GM21619 (cell line): ENCODE measurements around the gene KIF7.

ENCODE experiments used
- ATAC-seq: cut with Tn5 transposase; IDR thresholded peaks from one replicate; pipeline ENCODE4 v1.9.1; 2021; ENCODE audit not compliant: unreplicated experiment

KIF7 gene

DNA sequence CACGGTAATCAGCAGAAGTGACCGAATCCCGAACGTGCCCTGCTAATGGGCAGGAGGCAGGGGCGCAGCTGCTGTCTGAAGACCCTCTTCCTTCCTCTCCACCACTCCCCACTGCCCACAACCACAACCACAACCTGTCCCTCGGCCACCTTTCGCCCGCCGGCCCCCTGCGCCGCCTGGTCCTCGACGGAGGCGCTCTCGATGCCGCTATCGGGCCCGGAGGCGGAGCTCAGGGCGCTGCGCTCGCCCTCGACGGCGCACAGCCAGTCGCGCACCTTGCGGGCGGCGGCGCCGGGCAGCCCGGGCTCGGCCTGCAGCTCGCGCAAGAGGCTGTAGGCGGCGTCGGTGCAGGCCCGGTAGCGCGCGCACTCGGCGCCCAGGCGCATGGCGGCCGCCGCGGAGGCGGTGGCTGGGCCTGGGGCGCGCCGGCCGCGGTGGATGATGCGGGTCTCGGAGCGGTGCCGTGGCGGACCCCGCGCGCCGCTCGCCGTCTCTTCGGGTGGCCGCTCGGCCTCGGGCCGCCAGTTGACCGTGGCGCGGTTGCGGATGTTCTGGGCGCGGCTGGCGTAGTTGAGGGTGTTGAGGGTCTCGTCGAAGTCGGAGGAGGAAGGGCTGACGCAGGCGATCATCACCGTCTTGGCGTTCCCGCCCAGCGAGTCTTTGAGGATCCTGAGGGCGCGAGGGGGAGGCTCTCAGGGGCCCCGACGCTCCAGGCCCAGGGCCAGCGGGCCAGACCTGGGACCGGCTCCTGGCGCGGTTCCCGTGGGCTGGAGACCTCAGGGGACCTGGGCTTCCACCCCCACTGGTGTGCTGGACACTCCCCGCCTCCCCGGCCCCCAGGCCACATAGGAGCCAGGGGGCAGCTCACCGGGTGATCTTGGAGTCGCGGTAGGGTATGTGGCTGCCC lies 6.9 kb downstream of the KIF7 start:
- no peak for ATAC-seq

DNA sequence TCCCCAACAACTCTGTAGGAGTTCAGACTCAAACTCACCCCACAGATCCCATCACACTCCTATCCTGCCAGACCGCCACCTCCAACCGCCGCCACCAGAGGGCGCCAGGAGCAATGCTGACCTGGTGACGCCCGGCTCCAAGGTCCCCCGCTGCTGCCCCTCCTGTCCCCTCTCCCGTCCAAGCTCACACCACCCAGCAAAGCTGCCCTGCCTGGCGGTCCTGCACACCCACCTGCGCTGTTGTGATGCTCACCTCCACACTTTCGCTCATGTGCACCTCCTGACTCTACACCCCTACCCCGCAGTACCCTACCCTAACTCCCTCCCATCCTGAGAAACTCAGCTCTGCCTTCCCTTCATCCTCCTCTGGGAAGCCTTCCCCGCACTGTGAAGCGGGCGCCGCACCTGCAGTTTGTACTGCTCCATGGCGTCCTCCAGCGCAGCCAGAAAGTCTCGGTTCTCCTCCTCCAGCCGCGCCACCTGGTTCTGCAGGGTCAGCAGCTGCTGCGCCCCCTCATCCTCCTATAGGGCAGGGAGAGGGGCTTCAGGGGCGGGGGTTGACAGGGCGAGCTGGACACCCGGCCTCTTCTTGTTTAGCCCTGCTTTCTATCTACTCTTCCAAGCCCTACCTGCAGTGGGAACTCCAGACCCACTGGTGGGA lies 7.9 kb downstream of the KIF7 start:
- ATAC-seq: peak; percentile 61

DNA sequence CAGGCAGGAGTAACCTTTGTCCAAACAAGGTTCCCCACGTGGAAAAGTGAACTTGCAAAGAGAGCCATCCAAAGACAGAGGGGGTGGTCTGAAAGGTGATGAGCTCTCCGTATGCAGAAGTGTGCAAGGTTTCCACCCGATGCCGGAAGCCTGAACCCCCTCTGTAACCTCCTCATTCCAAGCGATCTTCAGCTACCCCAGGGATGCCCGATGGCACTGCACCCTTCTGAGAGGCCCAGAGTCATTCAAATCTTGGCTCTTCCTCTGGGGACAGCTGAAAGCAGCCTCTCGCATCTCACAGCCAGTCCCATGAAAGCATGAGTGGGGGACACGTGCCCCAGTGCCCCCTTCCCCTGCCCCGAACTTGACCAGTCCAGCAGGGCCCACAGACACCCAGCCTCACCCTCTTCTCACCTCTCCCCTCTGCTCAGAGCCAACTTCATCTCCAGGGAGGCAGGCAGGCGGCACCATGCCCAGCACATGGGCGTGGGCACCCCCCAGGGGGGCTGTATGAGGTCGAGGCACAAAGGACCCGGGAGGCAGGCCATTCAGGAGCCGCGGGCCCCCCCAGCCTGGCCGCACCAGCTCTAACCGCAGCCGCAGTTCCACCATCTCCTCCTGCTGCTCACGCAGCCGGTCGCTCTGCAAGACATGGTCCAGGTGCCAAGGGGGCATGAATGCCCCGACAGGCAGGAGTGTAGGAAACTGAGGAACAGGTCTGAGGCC lies 8.7 kb downstream of the KIF7 start:
- no peak for ATAC-seq

DNA sequence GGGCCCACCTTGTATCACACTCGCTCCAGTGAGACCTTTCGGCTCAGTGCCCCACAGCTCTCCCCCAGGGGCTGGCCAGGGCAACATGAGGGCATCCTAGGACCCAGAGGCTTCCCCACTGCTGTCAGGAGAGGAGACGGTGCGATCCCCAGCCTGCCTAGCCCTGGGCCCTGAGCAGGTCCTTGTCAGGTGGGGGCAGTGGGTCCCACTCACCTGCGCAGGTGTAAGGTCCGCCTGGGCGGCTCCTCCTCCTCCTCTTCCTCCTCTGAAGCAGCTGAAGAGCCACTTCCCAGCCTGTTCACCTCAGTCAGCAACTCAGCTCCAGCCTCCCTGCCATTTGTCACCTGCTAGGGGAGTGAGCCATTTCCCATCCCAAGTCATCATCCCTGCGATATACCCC lies 9.6 kb downstream of the KIF7 start:
- ATAC-seq: no peak

DNA sequence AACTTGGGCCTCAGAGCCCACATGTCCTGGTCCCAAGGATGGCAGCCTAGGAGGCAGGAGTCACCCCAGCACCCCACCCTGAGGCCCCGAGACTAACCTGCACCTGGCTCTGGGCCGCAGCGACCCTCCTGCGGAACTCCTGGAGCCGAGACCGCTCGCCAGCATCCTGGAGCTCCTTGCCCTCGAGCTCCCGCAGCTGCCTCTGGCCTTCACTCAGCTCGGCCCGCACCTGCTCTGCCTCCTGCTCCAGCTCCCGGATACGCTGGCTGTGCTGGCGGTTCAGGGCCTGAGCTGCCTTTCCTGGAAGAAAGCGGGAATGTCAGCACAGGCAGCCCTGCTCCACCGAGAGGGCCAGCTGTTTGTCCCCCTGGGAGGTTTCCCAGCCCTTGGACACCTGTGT lies 13.2 kb downstream of the KIF7 start:
- no peak for ATAC-seq

DNA sequence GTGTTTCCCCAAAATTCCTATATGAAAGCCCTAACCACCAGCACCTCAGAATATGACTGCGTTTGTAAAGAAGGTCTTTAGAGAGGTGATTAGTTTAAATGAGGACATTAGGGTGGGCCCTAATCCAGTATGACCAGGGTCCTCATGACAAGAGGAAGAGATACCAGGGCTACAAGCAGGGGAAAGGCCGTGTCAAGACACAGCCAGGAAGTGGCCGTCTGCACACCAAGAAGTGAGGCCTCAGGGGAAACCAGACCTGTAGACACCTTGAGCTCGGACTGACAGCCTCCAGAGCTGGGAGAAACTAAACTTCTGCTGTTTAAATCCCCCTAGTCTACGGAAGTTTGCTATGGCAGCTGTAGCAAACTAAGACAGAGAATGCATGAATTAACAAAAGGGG lies 14.2 kb downstream of the KIF7 start:
- no peak for ATAC-seq

DNA sequence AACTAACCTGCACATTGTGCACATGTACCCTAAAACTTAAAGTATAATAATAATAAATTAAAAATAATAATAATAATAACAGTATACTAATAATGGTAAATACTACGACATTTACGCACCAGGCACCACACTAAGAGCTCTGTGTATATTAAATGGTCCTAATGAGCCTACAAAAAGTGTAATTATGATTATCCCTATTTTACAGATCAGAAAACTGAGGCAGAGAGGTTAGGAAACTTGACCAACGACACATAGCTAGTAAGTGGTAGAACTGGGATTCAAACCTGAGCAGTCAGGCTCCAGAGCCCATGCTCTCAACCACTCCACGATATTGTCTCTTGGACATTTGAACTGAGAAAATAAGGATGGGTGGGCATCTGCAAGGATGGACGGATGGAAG lies 15.0 kb downstream of the KIF7 start:
- ATAC-seq: no peak

DNA sequence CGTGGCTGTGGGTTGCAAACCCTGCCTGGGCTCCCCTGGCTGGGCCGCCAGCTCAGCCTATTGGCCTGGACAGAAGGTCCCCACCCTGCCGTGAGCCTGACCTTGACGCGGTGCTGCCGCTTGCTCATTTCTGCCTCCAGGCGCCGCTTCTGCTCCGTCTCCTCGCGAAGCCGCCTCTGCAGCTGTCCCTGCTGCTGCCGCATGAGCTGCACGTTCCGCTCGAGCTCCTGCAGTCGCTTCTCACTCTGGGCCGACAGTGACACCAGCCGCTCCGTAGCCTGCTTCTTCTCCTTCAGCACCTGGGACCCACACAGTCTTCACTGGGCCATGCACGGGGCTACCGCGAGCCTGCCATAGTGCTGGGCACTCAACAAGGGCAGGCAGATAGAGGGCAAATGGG lies 21.7 kb downstream of the KIF7 start:
- no peak for ATAC-seq

DNA sequence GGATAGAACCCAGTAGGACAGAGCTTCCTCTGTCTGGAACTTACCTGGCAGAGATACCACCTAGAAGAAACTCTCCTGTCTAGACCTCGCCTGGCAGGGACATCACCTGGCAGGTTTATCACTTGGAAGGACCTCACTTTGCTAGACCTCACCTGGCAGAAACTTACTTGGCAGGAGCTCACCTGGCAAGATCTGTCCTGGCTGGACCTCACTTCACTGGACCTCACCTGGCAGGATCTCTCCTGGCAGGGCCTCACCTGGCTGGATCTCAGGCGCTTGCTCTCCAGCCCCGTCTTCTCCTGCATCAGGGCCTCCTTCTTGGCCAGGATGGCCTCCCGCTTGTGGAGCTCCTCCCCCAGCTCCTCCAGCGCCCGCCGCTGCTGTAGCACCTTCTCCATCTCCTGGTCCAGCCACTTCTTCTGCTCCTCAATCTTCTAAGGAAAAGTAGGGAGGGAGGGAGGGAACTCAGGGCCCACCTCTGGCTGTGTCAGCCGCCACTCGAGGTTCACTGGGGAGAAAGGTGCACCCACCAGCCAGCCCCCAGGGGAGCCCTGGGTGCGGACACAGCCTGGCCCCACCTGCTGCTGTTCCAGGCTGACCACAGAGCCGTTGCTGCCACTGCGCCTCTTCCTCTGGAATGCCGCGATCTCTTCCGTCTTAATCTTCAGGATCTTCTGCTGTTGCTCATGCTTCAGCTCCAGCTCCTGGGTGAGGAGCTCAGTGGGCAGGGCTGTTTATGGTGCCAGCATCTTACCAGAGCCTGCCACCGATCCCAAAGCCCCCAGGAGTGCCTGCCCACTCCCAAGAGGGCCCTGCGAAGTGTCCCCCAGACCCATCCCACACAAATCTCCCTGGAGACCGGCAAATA lies 22.5 kb downstream of the KIF7 start:
- ATAC-seq: no peak

DNA sequence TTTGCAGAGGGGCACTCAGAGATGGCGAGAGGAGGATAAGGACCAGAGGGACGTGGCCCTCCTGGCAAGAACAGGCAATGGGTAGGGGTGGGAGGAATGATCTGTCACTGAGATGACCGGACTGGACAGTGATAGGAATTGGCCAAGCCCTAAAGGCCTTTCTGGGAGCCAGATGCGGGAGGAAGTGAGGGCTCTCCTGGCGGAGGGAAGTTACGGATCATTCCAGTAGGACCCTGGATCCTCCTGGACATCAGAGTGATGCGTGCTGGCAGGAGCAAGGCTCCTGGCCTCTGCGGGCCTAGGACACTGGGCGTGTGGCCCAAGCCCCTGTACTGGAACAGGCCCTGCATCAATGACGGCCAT lies 23.4 kb downstream of the KIF7 start:
- no peak for ATAC-seq

DNA sequence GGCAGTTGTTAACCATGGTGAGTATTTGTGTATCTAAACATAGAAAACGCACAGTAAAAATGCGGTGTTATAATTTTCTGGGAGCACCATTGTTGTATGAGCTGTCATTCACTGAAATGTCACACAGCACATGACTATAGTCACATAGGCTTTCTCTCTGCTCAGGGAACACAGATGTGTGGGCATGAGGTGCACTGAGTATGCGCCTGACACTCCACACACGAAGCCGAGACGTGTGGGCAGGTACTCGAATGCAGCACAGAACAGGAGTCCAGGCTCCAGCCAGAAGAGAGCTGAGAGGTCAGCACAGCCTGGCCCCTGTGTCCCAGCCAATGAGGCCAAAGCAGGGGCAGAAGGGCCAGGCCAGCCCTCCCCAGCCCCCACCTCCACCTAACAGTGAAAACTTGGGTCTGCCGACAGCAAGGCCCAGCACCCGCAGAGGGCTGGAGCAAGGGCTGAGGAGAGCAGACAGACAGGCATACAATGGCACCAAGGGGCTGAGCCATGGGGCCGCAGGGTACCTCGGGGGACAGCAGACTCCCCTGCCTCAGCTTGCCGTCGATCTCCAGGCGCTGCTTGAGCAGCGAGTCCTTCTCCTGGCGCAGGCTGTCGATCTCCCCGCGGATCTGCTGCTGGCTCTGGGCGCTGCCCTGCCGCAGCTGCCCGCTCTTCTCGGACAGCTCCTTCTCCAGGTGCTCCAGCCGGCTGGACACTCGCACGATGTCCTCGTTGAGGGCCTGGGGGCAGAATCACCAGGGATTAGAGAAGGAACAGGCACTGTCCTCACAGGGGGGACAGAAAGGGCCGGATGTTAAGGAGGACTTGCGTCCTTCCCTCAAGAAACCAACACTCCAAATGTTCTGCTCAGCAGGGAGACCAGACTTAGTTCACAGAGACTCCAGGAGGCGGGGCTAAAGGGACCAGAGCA lies 24.0 kb downstream of the KIF7 start:
- no peak for ATAC-seq

DNA sequence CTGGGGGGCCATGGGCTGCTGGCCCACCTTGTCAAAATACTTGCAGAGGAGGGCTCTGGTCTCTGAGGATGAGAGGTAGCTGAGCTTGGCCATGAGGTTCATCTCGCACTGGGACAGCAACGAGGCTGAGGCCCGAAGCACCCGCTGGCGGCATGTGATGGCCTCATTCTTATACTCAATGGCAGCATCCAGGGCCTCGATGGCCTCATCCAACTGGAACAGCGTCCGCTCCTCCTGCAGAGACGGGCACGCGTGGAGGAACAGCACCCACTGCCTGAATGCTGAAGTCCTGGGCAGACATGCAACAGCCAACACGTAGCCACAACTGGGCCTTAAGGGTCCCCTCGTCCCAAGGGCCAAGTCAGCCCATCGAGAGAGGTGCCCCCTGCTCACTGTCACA lies 25.0 kb downstream of the KIF7 start:
- ATAC-seq: no peak

DNA sequence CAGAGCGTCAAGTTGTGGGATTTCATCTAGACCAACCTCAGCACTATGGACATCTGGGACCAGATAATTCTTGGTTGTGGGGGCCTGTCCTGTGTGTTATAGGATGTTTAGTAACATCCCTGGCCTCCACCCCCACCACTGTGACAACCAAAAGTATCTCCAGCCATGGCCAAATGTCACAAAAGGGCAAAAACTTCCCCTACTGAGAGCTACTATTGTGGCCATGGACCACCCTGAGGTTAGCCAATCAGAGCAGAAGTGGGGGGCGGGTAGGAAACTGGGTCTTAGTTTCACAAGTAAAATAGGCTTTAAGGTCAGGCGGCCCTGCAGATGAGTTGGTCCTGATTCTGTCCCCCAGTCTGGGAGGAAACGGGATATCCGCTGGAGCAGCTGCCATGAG lies 25.4 kb downstream of the KIF7 start:
- ATAC-seq: no peak

DNA sequence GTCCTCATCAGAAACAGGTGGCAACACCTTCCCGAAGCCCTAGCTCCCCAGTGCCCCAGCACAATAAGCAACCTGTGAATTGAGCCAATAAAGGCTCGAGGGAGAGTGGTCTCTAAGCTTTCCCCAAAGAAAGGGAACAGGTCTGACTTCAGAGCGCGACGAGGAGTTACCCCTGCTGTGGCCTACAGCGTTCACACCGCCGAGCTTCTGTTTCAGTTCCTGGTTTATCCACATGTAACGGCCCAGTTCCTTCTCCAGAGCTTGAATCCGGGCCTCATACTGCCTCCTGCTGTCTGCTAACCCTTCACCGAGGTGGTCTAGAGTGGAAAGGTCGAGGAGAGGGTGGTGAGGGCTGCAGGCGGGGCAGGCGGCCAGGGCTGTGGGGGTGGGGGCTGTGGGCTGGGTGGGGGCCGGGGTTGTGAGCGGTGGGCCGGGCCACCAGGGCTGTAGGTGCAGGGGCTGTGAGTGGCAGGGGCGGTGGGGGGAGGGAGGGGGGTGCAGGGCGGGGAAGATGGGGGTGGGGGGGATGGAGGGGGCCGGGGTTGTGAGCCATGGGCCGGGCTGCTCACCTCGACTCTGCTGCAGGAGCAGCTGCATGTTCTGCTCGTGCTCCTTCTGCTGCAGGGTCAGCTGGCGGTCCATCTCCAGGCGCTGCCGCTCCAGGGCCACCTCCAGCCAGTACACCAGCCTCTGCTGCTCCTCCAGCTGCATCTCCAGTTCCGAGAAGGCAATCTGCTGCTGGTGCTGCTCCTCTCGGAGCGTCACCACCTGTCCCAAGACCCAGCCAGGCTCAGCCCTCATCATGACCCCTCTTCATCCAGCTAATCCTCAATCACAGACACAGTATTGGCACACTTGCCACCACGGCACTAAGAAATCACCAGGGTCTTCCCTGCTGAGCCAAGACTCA lies 26.2 kb downstream of the KIF7 start:
- no peak for ATAC-seq

DNA sequence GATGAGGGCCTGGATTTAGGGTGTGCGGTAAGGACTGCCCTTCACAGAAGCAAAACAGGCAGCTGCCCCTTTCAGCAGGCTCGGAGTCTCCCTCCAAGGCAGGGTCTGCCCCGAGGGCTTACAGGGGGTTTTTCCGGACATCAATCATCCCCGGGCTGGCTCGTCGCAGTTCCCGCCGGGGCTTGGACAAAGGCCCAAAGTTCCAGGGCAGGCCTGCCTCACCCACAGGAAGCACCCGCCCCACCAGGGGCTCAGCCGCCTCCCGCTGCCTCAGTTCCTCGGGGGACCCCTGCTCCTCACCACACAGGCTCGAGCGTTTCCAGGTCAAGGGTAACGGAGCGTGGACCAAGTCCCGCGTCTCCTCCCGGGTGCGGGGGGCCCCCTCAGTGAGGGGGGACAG lies 27.0 kb downstream of the KIF7 start:
- no peak for ATAC-seq

DNA sequence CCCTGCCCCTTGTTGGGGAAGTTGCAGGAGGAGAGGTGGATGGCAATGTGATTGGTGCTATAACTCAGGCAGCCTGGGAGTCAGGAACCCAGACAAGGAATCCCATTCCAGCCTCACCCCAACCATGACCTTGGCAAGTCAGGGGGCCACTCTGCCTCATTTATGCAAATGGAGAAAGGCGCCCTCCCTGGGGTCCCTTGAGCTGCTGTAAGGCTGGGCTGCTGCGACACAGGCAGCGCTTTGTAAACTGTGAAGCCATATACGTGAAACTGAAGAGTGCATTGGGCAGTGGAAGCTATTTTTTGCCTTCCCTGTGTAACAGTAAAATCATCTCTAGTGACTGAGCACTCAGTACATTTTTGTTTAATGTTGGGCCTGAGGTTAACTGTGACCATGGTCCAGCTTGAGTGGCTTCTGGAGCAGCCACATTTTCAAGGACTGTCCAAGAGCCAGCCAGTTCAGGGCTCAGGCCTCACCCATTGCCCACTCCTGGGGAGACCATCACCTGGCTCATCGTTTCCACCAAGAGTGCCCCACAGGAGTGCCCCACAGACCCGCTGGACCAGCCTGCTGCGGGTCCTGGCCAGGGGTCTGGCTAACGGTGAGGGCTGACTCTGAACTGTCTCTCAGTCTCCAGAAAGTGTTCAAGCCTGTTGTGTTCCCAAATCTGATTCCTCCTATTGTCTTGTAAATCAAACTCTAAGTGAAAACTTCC lies 27.9 kb downstream of the KIF7 start:
- ATAC-seq: no peak

DNA sequence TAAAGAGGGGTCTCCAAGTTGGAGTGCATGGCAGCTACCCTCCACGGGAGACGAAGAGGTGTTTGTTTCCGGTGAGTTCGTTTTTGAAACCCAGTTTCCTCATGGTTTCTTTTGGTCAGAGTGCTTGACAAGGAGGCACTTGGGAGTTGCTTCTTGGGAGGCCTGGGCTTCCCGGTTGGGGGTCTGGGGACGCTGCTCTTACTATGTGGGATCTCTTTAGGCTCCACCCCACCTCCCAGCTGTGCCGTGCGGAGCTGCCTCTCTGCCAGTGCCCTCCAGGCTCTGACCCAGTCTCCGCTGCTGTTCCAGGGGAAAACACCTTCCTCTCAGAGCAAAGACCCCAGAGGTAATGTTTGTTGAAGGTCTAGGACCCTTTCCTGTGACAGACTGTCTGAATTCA lies 29.6 kb downstream of the KIF7 start:
- no peak for ATAC-seq

DNA sequence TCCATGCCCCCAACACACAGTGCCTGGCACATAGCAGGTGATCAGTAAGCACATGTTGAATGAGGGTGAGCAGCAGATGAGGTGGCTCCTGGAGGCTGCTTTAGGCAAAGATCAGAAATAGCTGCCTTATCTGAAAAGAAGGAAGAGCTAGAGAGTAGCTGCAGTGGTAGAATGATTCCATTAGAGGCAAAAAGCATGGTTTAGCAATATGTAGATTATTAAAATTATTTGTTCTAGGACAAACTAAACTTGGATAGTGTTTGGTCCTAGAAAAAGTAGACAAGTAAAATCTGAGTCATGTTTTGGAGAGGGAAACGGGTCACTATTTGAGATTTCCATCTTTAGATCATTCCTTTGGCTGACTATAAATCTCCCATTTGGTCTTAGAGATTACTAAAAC lies 32.1 kb downstream of the KIF7 start:
- ATAC-seq: no peak
